GM18517 (cell line): ENCODE measurements around the gene PPP1CA.

Experiments used
- ATAC-seq: cut with Tn5 transposase; IDR thresholded peaks from one replicate; pipeline ENCODE4 v1.9.1; 2021; ENCODE audit warnings: mild to moderate bottlenecking, moderate library complexity; ENCODE audit not compliant: unreplicated experiment

The PPP1CA gene

GRCh38 chr11:67387518-67387917, 14.1 kb downstream of the PPP1CA start:
- ATAC-seq, result no peak

GRCh38 chr11:67387069-67387468, 14.6 kb downstream of the PPP1CA start:
- ATAC-seq, result no peak

- ATAC-seq, result no peak
These were observed 16.7 kb downstream of the PPP1CA start for GRCh38 chr11:67384851-67385366.

GRCh38 chr11:67382276-67383136, 19.2 kb downstream of the PPP1CA start:
- no peak for ATAC-seq

- no peak for ATAC-seq
These were observed 20.2 kb downstream of the PPP1CA start for GRCh38 chr11:67381244-67381972.

- ATAC-seq, result no peak
These were observed 22.3 kb downstream of the PPP1CA start for GRCh38 chr11:67379061-67380058.

GRCh38 chr11:67378544-67378943, 23.1 kb downstream of the PPP1CA start:
- no peak for ATAC-seq

GRCh38 chr11:67376873-67377808, 24.5 kb downstream of the PPP1CA start:
- no peak for ATAC-seq

GRCh38 chr11:67376063-67376820, 25.4 kb downstream of the PPP1CA start:
- ATAC-seq, result no peak

- no peak for ATAC-seq
These were observed 26.2 kb downstream of the PPP1CA start for GRCh38 chr11:67375320-67376055.

GRCh38 chr11:67374571-67375281, 26.9 kb downstream of the PPP1CA start:
- no peak for ATAC-seq

GRCh38 chr11:67373648-67374570, 27.7 kb downstream of the PPP1CA start:
- no peak for ATAC-seq

- no peak for ATAC-seq
These were observed 28.5 kb downstream of the PPP1CA start, which contains the start of gene CLCF1 for GRCh38 chr11:67372993-67373647. Gene CLCF1, minus strand, starts transcription at chr11:67373598. Its CDS starts 59 bp downstream, at chr11:67373539.

- no peak for ATAC-seq
These were observed 29.2 kb downstream of the PPP1CA start for GRCh38 chr11:67372321-67372992.

GRCh38 chr11:67371911-67372320, 29.7 kb downstream of the PPP1CA start:
- no peak for ATAC-seq
